Islet of Langerhans (tissue), 1 donor: Measurements from ENCODE around the gene ERI2.
"Not testable (repeated sequence)": the region's sequence is repeated elsewhere in the genome, so short reads cannot be mapped to it uniquely, and the experiment has no call there.

Experiments
- FAIRE-seq: peaks from one replicate; lab custom pipeline; 2011; peaks lifted over from hg19 to GRCh38; lab: Jason Lieb, UNC

Gene ERI2

DNA sequence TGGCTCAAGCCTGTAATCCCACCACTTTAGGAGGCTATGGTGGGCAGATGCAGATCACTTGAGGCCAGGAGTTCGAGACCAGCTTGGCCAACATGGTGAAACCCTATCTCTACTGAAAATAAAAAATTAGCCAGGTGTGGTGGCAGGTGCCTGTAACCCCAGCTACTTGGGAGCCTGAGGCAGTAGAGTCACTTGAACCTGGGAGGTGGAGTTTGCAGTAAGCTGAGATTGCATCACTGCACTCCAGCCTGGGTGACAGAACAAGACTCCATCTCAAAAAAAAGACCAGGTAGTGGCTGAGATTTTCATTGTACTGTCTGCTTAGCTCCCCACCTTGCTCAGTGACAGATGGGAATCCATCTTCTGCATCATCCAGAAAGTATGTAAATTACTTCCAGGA lies 41.8 kb downstream of the ERI2 start:
- FAIRE-seq = not testable (repeated sequence)

DNA sequence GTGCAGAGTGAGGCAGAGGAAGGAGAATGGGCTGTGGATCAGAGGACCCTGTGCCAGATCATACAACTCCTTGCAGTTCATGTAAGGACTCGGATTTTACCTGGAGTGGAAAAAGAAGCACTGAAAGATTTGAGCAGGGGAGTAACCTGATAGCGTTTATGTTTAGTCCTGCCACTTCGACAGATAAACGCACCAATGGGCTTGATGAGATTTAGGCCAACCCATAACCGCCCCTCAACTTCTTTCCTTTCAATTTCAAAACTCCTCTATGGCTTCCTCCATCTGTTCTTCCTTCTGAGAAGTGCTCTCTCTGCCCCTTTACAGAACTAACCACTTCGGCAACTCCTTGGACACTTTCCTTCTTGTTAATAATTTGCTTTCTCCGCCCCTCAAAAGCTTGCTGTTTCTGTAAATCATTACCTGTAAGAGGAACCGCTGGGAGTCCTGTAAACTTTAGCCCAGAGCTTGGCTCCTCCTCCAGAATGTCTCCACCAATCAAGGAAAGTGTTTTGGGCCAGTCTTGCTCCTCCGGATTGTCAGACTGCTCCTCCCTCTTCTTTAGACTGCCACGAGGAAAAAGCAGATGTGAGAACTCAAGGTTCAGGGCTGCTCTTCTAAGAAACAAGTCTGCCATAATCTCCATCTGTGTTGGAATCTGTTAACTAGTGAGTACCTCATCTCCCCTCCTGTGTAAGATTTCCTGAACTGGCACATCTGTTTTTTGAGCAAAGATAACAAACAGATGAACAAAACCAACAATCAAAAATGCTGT lies 42.6 kb downstream of the ERI2 start, which contains the start of gene ACSM3:
TSS of gene ACSM3 (plus strand) at position 554 of the 772 bp plus-strand sequence. CDS start 6,021 bp downstream, outside the sequence.
- FAIRE-seq = peak; percentile 94

GRCh38 chr16:20762404-20763123 lies 43.7 kb downstream of the ERI2 start:
- FAIRE-seq = no peak

GRCh38 chr16:20761175-20761574 lies 45.1 kb downstream of the ERI2 start:
- no peak for FAIRE-seq

DNA sequence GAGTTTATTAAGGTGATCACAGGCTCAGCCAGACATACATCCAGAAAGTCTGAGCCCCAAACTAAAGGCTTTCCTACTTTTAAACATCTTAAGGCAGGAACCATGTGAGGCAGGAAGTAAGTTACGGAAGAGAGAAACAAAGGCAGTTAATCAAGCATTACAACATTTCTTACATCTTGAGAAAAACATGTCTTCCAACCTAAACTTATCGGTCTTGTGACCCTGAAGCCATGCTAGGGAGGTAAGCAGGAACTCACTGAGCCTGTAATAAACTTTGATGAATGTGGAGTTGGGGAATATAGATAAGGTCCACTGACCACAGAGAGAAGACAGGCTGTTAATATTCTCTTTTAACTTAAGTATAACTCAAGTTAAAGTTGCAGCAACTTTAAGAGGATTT lies 45.9 kb downstream of the ERI2 start:
- no peak for FAIRE-seq

- FAIRE-seq = not testable (repeated sequence)
Observed at GRCh38 chr16:20755799-20756198, 50.5 kb downstream of the ERI2 start.

DNA sequence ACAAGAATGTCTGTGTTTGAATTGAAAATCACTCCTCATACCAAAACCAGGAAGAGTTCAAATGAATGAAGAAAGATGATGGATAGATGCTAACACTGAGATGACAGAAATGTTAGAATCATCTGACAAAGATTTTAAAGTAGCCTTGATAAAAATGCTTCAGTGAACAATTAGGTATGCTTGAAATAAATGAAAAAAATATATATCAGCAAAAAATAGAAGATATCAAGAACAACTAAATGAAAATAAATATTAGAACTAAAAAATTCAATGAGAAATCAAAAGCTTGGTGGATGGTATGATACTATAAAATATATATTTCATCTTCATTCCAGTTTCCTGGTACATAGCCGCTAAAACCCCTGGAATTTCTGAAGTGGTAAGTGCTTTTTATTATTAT lies 51.0 kb downstream of the ERI2 start:
- FAIRE-seq = peak; percentile 17

DNA sequence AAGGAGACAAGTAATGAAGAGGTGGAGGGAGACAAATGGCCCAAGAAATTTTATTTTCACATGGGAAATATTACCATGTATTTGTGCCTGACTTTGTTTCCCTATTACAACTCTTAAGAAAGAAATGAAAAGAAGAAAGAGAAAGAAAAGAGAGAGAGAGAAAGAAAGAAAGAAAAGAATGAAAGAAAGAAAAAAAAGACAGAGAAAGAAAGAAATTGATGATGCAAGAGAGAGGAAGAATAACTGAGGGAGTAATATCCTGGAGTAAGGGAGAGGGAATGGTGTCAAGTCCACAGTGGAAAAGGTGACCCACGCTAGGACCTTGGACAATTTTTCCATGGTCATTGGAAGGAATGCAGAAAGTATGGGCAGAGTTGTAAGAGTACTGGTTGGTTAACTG lies 52.5 kb downstream of the ERI2 start:
- no peak for FAIRE-seq

GRCh38 chr16:20750558-20750957 lies 55.7 kb downstream of the ERI2 start:
- no peak for FAIRE-seq

GRCh38 chr16:20749474-20749873 lies 56.8 kb downstream of the ERI2 start:
- FAIRE-seq = no peak

DNA sequence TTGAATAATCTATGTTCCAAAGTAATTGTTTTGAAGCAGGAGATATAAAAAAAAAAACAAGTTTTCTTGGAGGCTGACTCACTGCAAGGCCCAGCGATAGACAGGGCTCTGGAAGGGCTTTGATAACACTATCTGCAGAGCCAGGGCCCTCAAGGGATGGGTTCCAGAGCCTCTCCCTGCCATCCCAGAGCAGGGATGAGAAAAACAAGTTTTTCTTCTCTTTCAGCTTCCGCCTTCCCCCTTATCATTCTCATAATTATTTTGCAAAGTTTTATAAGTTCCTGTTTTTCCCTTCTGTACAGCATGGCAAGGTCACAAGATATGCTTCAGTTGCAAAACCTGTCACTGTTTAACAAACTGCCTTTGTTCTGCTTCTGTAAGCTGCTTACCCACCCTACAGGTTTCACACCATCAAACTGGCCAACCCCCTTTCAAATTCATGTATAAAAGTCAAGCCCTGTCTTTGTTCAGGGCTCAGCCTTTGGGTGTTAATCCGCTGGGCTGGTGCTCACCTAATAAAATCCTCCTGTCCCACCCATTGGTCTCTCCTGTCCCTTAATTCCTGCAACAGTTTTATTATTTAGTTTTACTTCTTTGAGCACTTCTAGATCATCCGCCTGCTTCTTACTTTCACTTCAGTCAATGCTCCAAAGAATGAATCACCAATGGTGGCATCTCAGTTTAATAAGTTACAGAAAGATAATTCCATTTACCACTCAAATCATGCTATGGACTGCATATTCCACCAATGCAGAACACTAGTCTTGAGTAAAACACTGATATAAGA lies 59.0 kb downstream of the ERI2 start:
- no peak for FAIRE-seq

DNA sequence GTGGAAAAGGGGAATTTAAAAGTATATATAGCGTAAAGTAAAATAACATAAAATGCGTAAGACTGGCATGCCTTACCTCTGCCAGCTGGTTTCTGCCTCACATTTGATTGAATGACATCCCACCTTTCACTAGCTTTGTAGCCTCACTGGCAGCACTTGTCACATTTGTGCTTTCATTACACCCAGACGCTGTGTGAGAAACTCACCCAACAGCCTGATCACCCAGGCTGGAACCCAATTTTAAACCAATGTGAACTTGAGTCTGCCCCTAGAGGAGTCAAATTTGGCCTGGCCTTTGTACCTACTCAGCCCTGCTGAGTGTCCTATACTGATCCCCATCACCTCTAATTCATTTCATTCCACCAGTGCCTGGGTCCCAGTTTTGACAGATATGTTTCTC lies 59.8 kb downstream of the ERI2 start:
- no peak for FAIRE-seq
